OCI-LY7 (cell line): ENCODE results near the gene NEB. TPM values are rescaled to one million over a fixed set of nuclear protein-coding genes. Genes with fewer than 3 reads are reported as not detected.

Source experiments
- BruUV-seq: library from RNA; stranded (reverse); fragments of 400-500 nt; replicated peaks from 2 replicates; lab custom pipeline; 2021; lab: Mats Ljungman, UMichigan
- CTCF ChIA-PET: fragments of 300-600 bp; sonication (Branson Sonifier 250); formaldehyde crosslinking; loops from one replicate; lab custom pipeline; 2022; ENCODE audit warnings: antibody characterized with exemption; ENCODE audit not compliant: unreplicated experiment; lab: Charles Lee
- POLR2A ChIA-PET: fragments of 300-600 bp; sonication (Branson Sonifier 250); formaldehyde crosslinking; loops from one replicate; lab custom pipeline; 2022; ENCODE audit warnings: antibody characterized with exemption; lab: Charles Lee
- DNase-seq: peaks from one replicate; pipeline ENCODE4 v3.0.0-alpha.2; 2015; ENCODE audit warnings: low spot score
- H2AFZ ChIP-seq: fragments of 200-600 bp; sonication (generic), shearing (Covaris generic); 2 replicates; pipeline ENCODE4 v1.6.1; 2014; ENCODE audit warnings: mild to moderate bottlenecking, antibody characterized with exemption, low read length, moderate library complexity
- H3K27ac ChIP-seq: fragments of 200-600 bp; sonication (generic); 2 replicates; pipeline ENCODE4 v1.5.1; 2014; ENCODE audit warnings: mixed run types, low read depth, mild to moderate bottlenecking, moderate library complexity, low read length, inconsistent platforms; ENCODE audit not compliant: poor library complexity, severe bottlenecking
- H3K36me3 ChIP-seq: fragments of 200-600 bp; sonication (generic); 2 replicates; pipeline ENCODE4 v1.6.1; 2014; ENCODE audit warnings: mild to moderate bottlenecking, antibody characterized with exemption, low read length, moderate library complexity, mixed read lengths; ENCODE audit not compliant: insufficient read depth
- H3K4me1 ChIP-seq: fragments of 200-600 bp; sonication (generic); 2 replicates; pipeline ENCODE4 v1.5.1; 2014; ENCODE audit warnings: mild to moderate bottlenecking, low read length; ENCODE audit not compliant: insufficient read depth, poor library complexity, severe bottlenecking
- H3K4me2 ChIP-seq: fragments of 200-600 bp; sonication (generic); 2 replicates; pipeline ENCODE4 v1.6.1; 2014; ENCODE audit warnings: mild to moderate bottlenecking, low read length
- H3K4me3 ChIP-seq: fragments of 200-600 bp; sonication (generic); 2 replicates; pipeline ENCODE4 v1.5.1; 2014; ENCODE audit warnings: mild to moderate bottlenecking, low read depth, low read length; ENCODE audit not compliant: poor library complexity, severe bottlenecking
- H3K79me2 ChIP-seq: fragments of 200-600 bp; sonication (generic); 2 replicates; pipeline ENCODE4 v1.6.1; 2016; ENCODE audit warnings: low read depth, mild to moderate bottlenecking, low read length, moderate library complexity, mixed read lengths; ENCODE audit not compliant: insufficient read depth
- H3K9me2 ChIP-seq: fragments of 200-600 bp; sonication (generic); 2 replicates; pipeline ENCODE4 v1.6.1; 2016; ENCODE audit warnings: mild to moderate bottlenecking, low read length, mixed read lengths; ENCODE audit not compliant: insufficient read depth
- H3K9me3 ChIP-seq: fragments of 200-600 bp; sonication (generic); 2 replicates; pipeline ENCODE4 v1.6.1; 2014; ENCODE audit warnings: mild to moderate bottlenecking, mixed run types, low read length, mixed read lengths
- H4K20me1 ChIP-seq: fragments of 200-600 bp; sonication (generic); 2 replicates; pipeline ENCODE4 v1.6.1; 2014; ENCODE audit warnings: mild to moderate bottlenecking, antibody characterized with exemption, low read length, moderate library complexity, mixed read lengths; ENCODE audit not compliant: insufficient read depth
- CTCF ChIP-seq: fragments of 200-600 bp; sonication (generic); conservative IDR thresholded peaks from 2 replicates; pipeline ENCODE4 v1.5.1; 2014; ENCODE audit warnings: mild to moderate bottlenecking, antibody characterized with exemption, low read length, moderate library complexity, mixed read lengths
- EZH2phosphoT487 ChIP-seq: fragments of 200-600 bp; sonication (generic); IDR thresholded peaks from 2 replicates; pipeline ENCODE4 v1.6.1; 2018; ENCODE audit warnings: low read depth, borderline replicate concordance, mild to moderate bottlenecking, mixed run types, antibody characterized with exemption, low read length, moderate library complexity, mixed read lengths
- intact Hi-C: fragments of 100-400 bp; cut with micrococcal nuclease; formaldehyde crosslinking; loops from one replicate; pipeline ENCODE4 v1.10.0; 2022; ENCODE audit not compliant: unreplicated experiment
- total RNA-seq, 2 experiments: library from RNA; depleted of rRNA in 1 of 2; stranded (reverse); fragments of >200 nt in 1 of 2; shearing (Covaris generic) in 1 of 2; gene quantifications; 2 replicates each; pipeline ENCODE4 v1.2.3, GENCODE V29; 2014 to 2022

The NEB gene
- total RNA-seq, 2 experiments from 2014 or later, result 0.04 to 0.38 TPM

GRCh38 chr2:151691631-151692030 lies 42.6 kb downstream of the NEB start:
- H3K79me2 ChIP-seq, result no peaks in the 10 kb centered on the region
- no peaks in the 10 kb centered on the region for H4K20me1 ChIP-seq
- intact Hi-C loops, result no loop called here
- H3K4me2 ChIP-seq, result no peak overlapping the region
- CTCF ChIA-PET, result no interaction called here
- DNase-seq, result no peak
- no peak overlapping the region for H3K4me3 ChIP-seq
- BruUV-seq, result no TSS peak
- H2AFZ ChIP-seq, result no peak overlapping the region
- no peaks in the 10 kb centered on the region for H3K9me2 ChIP-seq
- H3K27ac ChIP-seq, result no peak overlapping the region
- H3K4me1 ChIP-seq, result no peaks in the 10 kb centered on the region
- TF ChIP-seq EZH2phosphoT487, result no peak
- TF ChIP-seq CTCF, result no peak; the same call in 1 of the 2 replicates
- H3K36me3 ChIP-seq, result no peaks in the 10 kb centered on the region
- POLR2A ChIA-PET, result interaction anchor here (1.2 kb wide), 1 partner anchor 82 kb away, joined by 3 read pairs; no protein-coding TSS in a partner anchor
- no peaks in the 10 kb centered on the region for H3K9me3 ChIP-seq

- Histone ChIP-seq H3K36me3 (no peaks in the 10 kb centered on the region), H3K4me2 (no peak overlapping the region), H3K27ac (no peak overlapping the region), H4K20me1 (no peaks in the 10 kb centered on the region), H3K9me2 (no peaks in the 10 kb centered on the region), H3K4me1 (no peaks in the 10 kb centered on the region), H2AFZ (no peak overlapping the region), H3K9me3 (no peaks in the 10 kb centered on the region), H3K4me3 (no peak overlapping the region), H3K79me2 (no peaks in the 10 kb centered on the region)
- TF ChIP-seq EZH2phosphoT487 (no peak), CTCF (no peak)
- no peak for DNase-seq
- BruUV-seq, result no TSS peak
- ChIA-PET POLR2A (interaction anchor here (0.8 kb wide), 1 partner anchor 28 kb away, joined by 4 read pairs; no protein-coding TSS in a partner anchor), CTCF (no interaction called here)
- intact Hi-C loops, result no loop called here
Measured at GRCh38 chr2:151688719-151689118, 45.6 kb downstream of the NEB start.

- Histone ChIP-seq H3K4me2 (no peak overlapping the region), H3K36me3 (no peaks in the 10 kb centered on the region), H3K27ac (no peak overlapping the region), H3K4me3 (no peak overlapping the region), H3K79me2 (no peaks in the 10 kb centered on the region), H3K9me3 (no peaks in the 10 kb centered on the region), H3K9me2 (no peaks in the 10 kb centered on the region), H2AFZ (no peak overlapping the region), H3K4me1 (no peaks in the 10 kb centered on the region), H4K20me1 (no peaks in the 10 kb centered on the region)
- BruUV-seq, result no TSS peak
- intact Hi-C loops, result no loop called here
- CTCF ChIA-PET, result no interaction called here
- no peak for DNase-seq
- TF ChIP-seq CTCF, result no peak
- no peak for TF ChIP-seq EZH2phosphoT487
- POLR2A ChIA-PET, result interaction anchor here (0.6 to 0.8 kb wide), 2 partner anchors 155 to 182 kb away, joined by 3 to 5 read pairs; no protein-coding TSS in a partner anchor
Measured at GRCh38 chr2:151682459-151683003, 51.7 kb downstream of the NEB start.
